NB4 (cell line): ENCODE data around the gene ARHGAP24.

Experiments
- CTCF ChIP-seq: IDR thresholded peaks from one replicate; pipeline ENCODE4 v1.5.1; 2012; ENCODE audit warnings: low read depth, low read length
- POLR2A ChIP-seq: IDR thresholded peaks from 2 replicates; pipeline ENCODE4 v1.6.1; 2011; ENCODE audit warnings: mild to moderate bottlenecking; ENCODE audit not compliant: insufficient read length; ENCODE audit errors: extremely low read depth
- TF ChIP-seq, protein P1 (sequence below): IDR thresholded peaks from 2 replicates; pipeline ENCODE4 v1.6.1; 2011; ENCODE audit warnings: low read depth, low read length

- no peak for TF ChIP-seq CTCF
- no peak for TF ChIP-seq POLR2A
- TF ChIP-seq, protein P1, sequence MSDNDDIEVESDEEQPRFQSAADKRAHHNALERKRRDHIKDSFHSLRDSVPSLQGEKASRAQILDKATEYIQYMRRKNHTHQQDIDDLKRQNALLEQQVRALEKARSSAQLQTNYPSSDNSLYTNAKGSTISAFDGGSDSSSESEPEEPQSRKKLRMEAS, result no peak
Measured at GRCh38 chr4:85938902-85939301, 464.0 kb downstream of the ARHGAP24 start.
